Heart left ventricle (tissue), 16 donors: ENCODE measurements around the gene TRAPPC10. TPM values are rescaled to one million over a fixed set of nuclear protein-coding genes. Genes with fewer than 3 reads are reported as not detected.

Experiments used
- ATAC-seq, 4 donors: fragments of 200-7000 bp; cut with Tn5 transposase; one replicate each; pipeline ENCODE4 v1.9.1; 2020 to 2022; ENCODE audit warnings: moderate library complexity in 4 of 4, mild to moderate bottlenecking in 3 of 4, moderate number of reproducible peaks in 1 of 4
- DNase-seq, 5 donors: peaks; one replicate each; pipeline ENCODE4 v3.0.0-alpha.2; 2020
- H3K27ac ChIP-seq, 12 donors: fragments of 200-600 bp; sonication (generic) in 4 of 12; one replicate each; pipeline versions ENCODE4 v1.5.0 to v1.8.0; 2016 to 2022; ENCODE audit warnings: mild to moderate bottlenecking in 2 of 12
- H3K27me3 ChIP-seq, 9 donors: fragments of 200-600 bp; sonication (generic) in 2 of 9; one replicate each; pipeline versions ENCODE4 v1.5.1 to v1.8.0; 2016 to 2022; ENCODE audit warnings: mild to moderate bottlenecking in 3 of 9
- H3K36me3 ChIP-seq, 9 donors: fragments of 200-600 bp; sonication (generic) in 2 of 9; one replicate each; pipeline versions ENCODE4 v1.5.0 to v1.8.0; 2018 to 2022; ENCODE audit warnings: mild to moderate bottlenecking in 2 of 9
- H3K4me1 ChIP-seq, 12 donors: fragments of 200-600 bp; sonication (generic) in 4 of 12; one replicate each; pipeline versions ENCODE4 v1.5.0 to v1.8.0; 2016 to 2022; ENCODE audit warnings: mild to moderate bottlenecking in 3 of 12
- H3K4me3 ChIP-seq, 12 donors: fragments of 200-600 bp; sonication (generic) in 4 of 12; one replicate each; pipeline versions ENCODE4 v1.5.0 to v1.8.0; 2017 to 2022; ENCODE audit warnings: mild to moderate bottlenecking in 9 of 12, moderate library complexity in 4 of 12
- H3K9me3 ChIP-seq, 12 donors: fragments of 200-600 bp; sonication (generic) in 4 of 12; one replicate each; pipeline versions ENCODE4 v1.5.0 to v1.8.0; 2016 to 2022; ENCODE audit warnings: mild to moderate bottlenecking in 1 of 12
- CTCF ChIP-seq, 12 donors: fragments of 200-600 bp; sonication (generic) in 4 of 12; IDR thresholded peaks; one replicate each; pipeline versions ENCODE4 v1.5.0 to v1.8.0; 2018 to 2022; ENCODE audit warnings: antibody characterized with exemption in 12 of 12, mild to moderate bottlenecking in 5 of 12
- POLR2A ChIP-seq, 2 donors: fragments of 450-650 bp; IDR thresholded peaks; one replicate each; pipeline ENCODE4 v1.6.1; 2017; ENCODE audit warnings: antibody characterized with exemption in 2 of 2, mild to moderate bottlenecking in 2 of 2, moderate library complexity in 2 of 2
- WGBS, 4 donors: extraction: QIAGEN DNeasy Blood & Tissue Kit in 2 of 4; methylation state at CpG; one replicate each; pipeline versions ENCODE4 v1.1.5 to v1.1.7; 2013 to 2018; 5-methylcytosine and 5-hydroxymethylcytosine counted together
- intact Hi-C, 10 donors: fragments of 100-400 bp; cut with DNase I; formaldehyde crosslinking; loops; one replicate each; pipeline versions ENCODE4 v1.11.1 to v1.14.2; 2022
- polyA plus RNA-seq, 2 donors: library from polyadenylated mRNA; stranded (reverse); fragments of 200-250 nt; gene quantifications; one replicate each; pipeline ENCODE4 v1.2.3, GENCODE V29; 2013
- total RNA-seq, 9 donors: library from RNA; depleted of rRNA in 2 of 9; stranded (reverse); fragments of >200 nt in 2 of 9; fragmentation: NEBNext Ultra II Directional in 3 of 9; extraction: Animal tissue kit (Norgen Biotek cat#: 25700) in 3 of 9; gene quantifications; one replicate each; pipeline versions ENCODE4 v1.1.0 to v1.2.4, GENCODE V29; 2016 to 2023
- donor health status: ischemic (EF 13 %, LVEDD 7.1; RV severe dilation, severe dysfunction).
- donor health status: healthy with polysubstance abuse.
- donor health status: DM: no; HTN: yes; CAD: no.
- donor health status: DM: no; HTN: no; CAD: no.
- donor health status: ischemic (EF 25% LVEDD 6.9; RV normal size, moderate dysfunction).
- donor health status: ischemic (EF 25% LVEDD 5.7; RV mildly dilated, moderate dysfunction).
- donor health status: healthy.
- donor health status: DM: yes; HTN: yes; CAD: no.
- donor health status: ischemic (EF 35%, LVEDD 5.7; RV mildly dilated, moderate dysfunction).
- donor health status: nonischemic (EF 11% LVEDD 7.7; RV severe dilation, severe dysfunction).
- donor health status: DM: yes; HTN: yes; CAD: no.
- donor health status: PGD.
- donor health status: ischemic (EF 29% LVEDD 5.4; RV normal size, mild dysfunction).
- donor health status: nonischemic (EF 23%, LVEDD 6.1; RV moderate dilation, normal function).

Gene TRAPPC10
- total and polyA plus RNA-seq, 11 donors, result 5.6 to 32.0 (median 22.1) TPM

- no peaks in the 10 kb centered on the region for H3K4me1 ChIP-seq
- no peaks in the 10 kb centered on the region for H3K9me3 ChIP-seq
- WGBS, 4 donors, result 32 to 62% (median 59%) methylated on average over 5 to 11 of the region's 11 CpGs
- no peak for TF ChIP-seq POLR2A (IDR thresholded peaks at IDR 0.05)
- no peak for TF ChIP-seq CTCF (IDR thresholded peaks at IDR 0.05)
- ATAC-seq (no peak), DNase-seq (no peak)
- no peak overlapping the region for H3K4me3 ChIP-seq
- intact Hi-C loops, result loop anchor here in 1 of 10 donors (10.0 kb wide), 1 partner anchor 321 kb away; no protein-coding TSS in a partner anchor
- no peaks in the 10 kb centered on the region for H3K36me3 ChIP-seq
- no peaks in the 10 kb centered on the region for H3K27me3 ChIP-seq
- no peak overlapping the region for H3K27ac ChIP-seq
These were observed 18.0 kb upstream of the TRAPPC10 start for GRCh38 chr21:43994085-43994484.

- Histone ChIP-seq H3K4me3 (no peak overlapping the region), H3K27ac (no peak overlapping the region), H3K9me3 (no peaks in the 10 kb centered on the region), H3K36me3 (no peaks in the 10 kb centered on the region), H3K27me3 (no peaks in the 10 kb centered on the region), H3K4me1 (no peaks in the 10 kb centered on the region)
- no peak for DNase-seq
- 93 to 96% (median 95%) methylated on average over 5 to 9 of the region's 9 CpGs for WGBS, 4 donors
- TF ChIP-seq POLR2A (IDR thresholded peaks at IDR 0.05) (no peak), CTCF (IDR thresholded peaks at IDR 0.05) (no peak)
- no peak for ATAC-seq
- intact Hi-C loops, result loop anchor here in 1 of 10 donors (10.0 kb wide), 1 partner anchor 320 kb away; no protein-coding TSS in a partner anchor
These were observed 17.5 kb upstream of the TRAPPC10 start for GRCh38 chr21:43994646-43995045.

- Histone ChIP-seq H3K27ac (no peak overlapping the region), H3K36me3 (no peaks in the 10 kb centered on the region), H3K9me3 (no peaks in the 10 kb centered on the region), H3K4me1 (no peaks in the 10 kb centered on the region), H3K27me3 (no peaks in the 10 kb centered on the region), H3K4me3 (no peak overlapping the region)
- no peak for DNase-seq
- intact Hi-C loops, result loop anchor here in 1 of 10 donors (10.0 kb wide), 1 partner anchor 319 kb away; no protein-coding TSS in a partner anchor
- ATAC-seq, result no peak
- WGBS, 4 donors, result 93 to 94% (median 94%) methylated on average over 15 to 18 of the region's 18 CpGs
- TF ChIP-seq POLR2A (IDR thresholded peaks at IDR 0.05), result no peak
- no peak for TF ChIP-seq CTCF (IDR thresholded peaks at IDR 0.05)
These were observed 16.5 kb upstream of the TRAPPC10 start for GRCh38 chr21:43995521-43996105.

- Histone ChIP-seq H3K27me3 (no peaks in the 10 kb centered on the region), H3K4me3 (no peak overlapping the region), H3K4me1 (no peaks in the 10 kb centered on the region), H3K9me3 (no peaks in the 10 kb centered on the region), H3K27ac (no peak overlapping the region), H3K36me3 (no peaks in the 10 kb centered on the region)
- ATAC-seq (no peak), DNase-seq (no peak)
- TF ChIP-seq POLR2A (IDR thresholded peaks at IDR 0.05), result no peak
- no peak for TF ChIP-seq CTCF (IDR thresholded peaks at IDR 0.05)
- intact Hi-C loops, result loop anchor here in 1 of 10 donors (10.0 kb wide), 1 partner anchor 317 kb away; no protein-coding TSS in a partner anchor
- WGBS, 4 donors, result 76 to 81% (median 79%) methylated on average over 5 of the region's 5 CpGs
These were observed 14.1 kb upstream of the TRAPPC10 start for GRCh38 chr21:43997766-43998742.
